K562 (cell line): ENCODE measurements around the gene HIPK2. TPM values are rescaled to one million over a fixed set of nuclear protein-coding genes. Genes with fewer than 3 reads are reported as not detected.

ENCODE experiments used
- FOXA1 ChIP-seq: fragments of 450-650 bp; IDR thresholded peaks from 2 replicates; pipeline ENCODE4 v1.6.1; 2016; ENCODE audit warnings: mild to moderate bottlenecking, borderline replicate concordance
- HBP1 ChIP-seq: fragments of 450-650 bp; formaldehyde crosslinking; IDR thresholded peaks from 2 replicates; pipeline ENCODE4 v1.4.0; 2022; ENCODE audit warnings: missing genetic modification characterization
- KDM1A ChIP-seq, 2 experiments: fragments of 450-650 bp; IDR thresholded peaks; 2 replicates each; pipeline ENCODE4 v1.6.1; 2016; ENCODE audit warnings: mild to moderate bottlenecking in 2 of 2
- MAFK ChIP-seq: IDR thresholded peaks from 2 replicates; pipeline ENCODE4 v1.6.1; 2011; ENCODE audit warnings: low read length, improper control_type of control experiment
- MED1 ChIP-seq: sonication (generic); formaldehyde crosslinking; IDR thresholded peaks from 2 replicates; pipeline ENCODE4 v1.8.1; 2023; ENCODE audit warnings: missing genetic modification reagents, borderline replicate concordance
- NFE2L1 ChIP-seq: fragments of 450-650 bp; IDR thresholded peaks from 2 replicates; pipeline ENCODE4 v1.6.1; 2016; ENCODE audit warnings: missing genetic modification characterization, low read depth, mild to moderate bottlenecking, missing compliant biosample characterization, moderate library complexity, borderline replicate concordance
- PATZ1 ChIP-seq: fragments of 250-450 bp; sonication (Bioruptor Pico); IDR thresholded peaks from 2 replicates; pipeline ENCODE4 v1.5.0; 2020; ENCODE audit warnings: mild to moderate bottlenecking, borderline replicate concordance
- PPARD ChIP-seq: fragments of 250-450 bp; sonication (Bioruptor Pico); IDR thresholded peaks from 2 replicates; pipeline ENCODE4 v1.8.0; 2022; ENCODE audit warnings: inconsistent platforms, mild to moderate bottlenecking, moderate library complexity
- SAFB2 ChIP-seq: fragments of 200-400 bp; formaldehyde crosslinking; IDR thresholded peaks from 2 replicates; pipeline ENCODE4 v1.6.1; 2018; ENCODE audit warnings: borderline replicate concordance, low read length, low read depth, moderate library complexity; ENCODE audit not compliant: severe bottlenecking
- XRCC3 ChIP-seq: fragments of 450-650 bp; IDR thresholded peaks from 2 replicates; pipeline ENCODE4 v1.6.1; 2017; ENCODE audit warnings: mild to moderate bottlenecking, moderate library complexity
- ZBTB40 ChIP-seq, 2 experiments: fragments of 450-650 bp in 1 of 2; sonication (generic) in 1 of 2; formaldehyde crosslinking in 1 of 2; IDR thresholded peaks; 2 replicates each; pipeline versions ENCODE4 v1.7.1 to v1.9.0; 2016 to 2022; ENCODE audit warnings: inconsistent platforms in 1 of 2, mild to moderate bottlenecking in 1 of 2, missing genetic modification reagents in 1 of 2
- ZFPM2 ChIP-seq: fragments of 250-450 bp; sonication (Bioruptor Pico); IDR thresholded peaks from 2 replicates; pipeline ENCODE4 v1.5.1; 2022; ENCODE audit warnings: mild to moderate bottlenecking
- ZNF445 ChIP-seq: fragments of 250-450 bp; sonication (Bioruptor Pico); IDR thresholded peaks from 2 replicates; pipeline ENCODE4 v1.4.0; 2020; ENCODE audit warnings: low read depth, mild to moderate bottlenecking, moderate library complexity
- polyA plus RNA-seq, 8 experiments: library from polyadenylated mRNA; depleted of rRNA in 4 of 8; stranded (reverse) in 5 of 8; unstranded in 3 of 8; fragments of >200 nt; fragmentation: Nextera tagmentation in 2 of 8; fragmentation: Illumina TruSeq in 1 of 8; extraction: Ambion mirVana in 2 of 8; extraction: Trizol in 1 of 8; gene quantifications; 2 replicates each; pipeline versions ENCODE4 v1.2.1 to v1.2.3, GENCODE V29; 2011 to 2014; ENCODE audit warnings: inconsistent platforms in 1 of 8, missing spikeins in 1 of 8
- total RNA-seq, 7 experiments: library from RNA; depleted of rRNA in 6 of 7; stranded (reverse); fragments of >200 nt in 6 of 7; fragmentation: Illumina TruSeq in 2 of 7; extraction: Trizol in 2 of 7; gene quantifications; 2 replicates each; pipeline versions ENCODE4 v1.2.1 to v1.2.3, GENCODE V29; 2011 to 2021; ENCODE audit warnings: low replicate concordance in 1 of 7

HIPK2 gene
- total and polyA plus RNA-seq, 9 of the 15 experiments (the other 6 are each of a cell fraction or from before 2014, with no cell fraction given): 0.69 to 19.8 (median 5.1) TPM

GRCh38 chr7:139750459-139751095 is 27.2 kb downstream of the HIPK2 start (continued):
- no peak for TF ChIP-seq PATZ1 (CRISPR knock-in tag)
- no peak for TF ChIP-seq PPARD (CRISPR knock-in tag)
- peak; percentile 31; the same call in 1 of the 2 replicates for TF ChIP-seq MAFK
- TF ChIP-seq ZNF445 (CRISPR knock-in tag): no peak
- TF ChIP-seq SAFB2: no peak
- no peak for TF ChIP-seq FOXA1
- TF ChIP-seq HBP1 (CRISPR knock-in tag): no peak
- TF ChIP-seq NFE2L1 (tag): no peak
- TF ChIP-seq MED1 (CRISPR knock-in tag): no peak
- TF ChIP-seq ZBTB40 (IDR thresholded peaks at IDR 0.05): no peak
- no peak for TF ChIP-seq ZBTB40 (CRISPR knock-in tag; IDR thresholded peaks at IDR 0.05)
- no peak for TF ChIP-seq KDM1A (IDR thresholded peaks at IDR 0.05)
- no peak for TF ChIP-seq XRCC3
- TF ChIP-seq ZFPM2 (CRISPR knock-in tag): no peak
